ENCODE data around the gene NFASC.

- no peak for TF ChIP-seq SP1 (IDR thresholded peaks at IDR 0.05)
- TF ChIP-seq CTCF (IDR thresholded peaks at IDR 0.05; ENCODE audit: low read depth, low read length, missing input control), result no peak
- no peak for TF ChIP-seq EGR1 (IDR thresholded peaks at IDR 0.05; ENCODE audit: low read depth in 2 of 2)
- no peak for TF ChIP-seq MAX (IDR thresholded peaks at IDR 0.05)
- TF ChIP-seq REST (IDR thresholded peaks at IDR 0.05), result no peak
- TF ChIP-seq TAF1 (conservative IDR thresholded peaks at IDR 0.05), result no peak
- no peak for TF ChIP-seq JUND (IDR thresholded peaks at IDR 0.05)
- TF ChIP-seq FOXA2 (IDR thresholded peaks at IDR 0.05), result no peak
- no peak for TF ChIP-seq GABPA (IDR thresholded peaks at IDR 0.05 in 1 of 2, conservative IDR thresholded peaks at IDR 0.05 in 1 of 2)
- TF ChIP-seq ZBTB33 (IDR thresholded peaks at IDR 0.05), result no peak
- no peak for TF ChIP-seq RAD21 (IDR thresholded peaks at IDR 0.05)
- TF ChIP-seq YY1 (IDR thresholded peaks at IDR 0.05), result no peak
Measured at GRCh38 chr1:204887846-204888245, 17.2 kb downstream of the NFASC start.
